Right lung (tissue), 5 donors: ENCODE measurements around the gene PPFIA2. TPM values are rescaled to one million over a fixed set of nuclear protein-coding genes. Genes with fewer than 3 reads are reported as not detected.
"Not testable (repeated sequence)": the region's sequence is repeated elsewhere in the genome, so short reads cannot be mapped to it uniquely, and the experiment has no call there.

ENCODE experiments used
- DNase-seq, 2 donors: peaks; one replicate each; pipeline ENCODE4 v3.0.0-alpha.2; 2013
- polyA plus RNA-seq, 5 donors: library from polyadenylated mRNA; unstranded; fragments of 120-200 nt; gene quantifications; one replicate each; pipeline versions ENCODE4 v1.2.1 to v1.2.3, GENCODE V29; 2013; ENCODE audit warnings: inconsistent platforms in 1 of 5, low replicate concordance in 1 of 5; ENCODE audit not compliant: insufficient read length in 5 of 5, insufficient read depth in 1 of 5

Gene PPFIA2
- polyA plus RNA-seq, 5 donors: 1.4 to 3.3 (median 2.0) TPM

DNA sequence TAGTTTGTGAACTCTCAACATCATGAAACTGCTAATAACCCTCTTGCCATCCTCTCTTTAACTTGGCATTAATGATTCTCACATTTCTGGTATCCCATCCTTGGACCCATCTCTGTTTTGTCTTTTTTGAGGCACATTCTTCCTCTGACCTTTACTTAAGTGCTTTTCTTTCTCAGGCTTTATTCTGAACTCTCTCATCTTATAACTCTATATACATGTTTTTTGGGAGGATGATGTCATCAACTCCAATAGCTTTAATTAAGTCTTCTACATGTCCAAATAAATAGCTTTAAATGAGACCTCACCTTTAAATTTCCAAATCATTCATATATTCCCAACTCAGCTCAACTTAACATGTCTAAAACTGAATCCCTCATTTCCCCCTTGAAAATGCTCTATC is 88.4 kb downstream of the PPFIA2 start:
- DNase-seq: no peak

DNA sequence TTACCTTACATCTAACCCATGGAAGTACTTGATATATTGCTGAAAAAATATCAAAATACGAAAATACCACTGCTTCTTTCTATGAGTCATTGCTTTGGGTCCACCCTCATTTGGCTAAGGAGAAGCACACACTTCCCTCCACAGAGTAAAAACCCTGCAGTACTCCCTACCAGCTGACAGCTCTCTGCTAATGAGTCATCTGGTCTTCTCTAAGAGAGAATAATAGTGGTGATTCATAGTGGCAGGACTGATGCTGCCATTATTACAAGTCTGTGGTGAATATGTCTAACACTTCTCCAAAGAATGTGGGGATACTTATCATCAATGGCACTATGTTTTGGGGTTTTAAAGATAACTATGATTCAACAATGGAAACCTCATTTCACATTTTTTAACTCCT is 90.7 kb downstream of the PPFIA2 start:
- no peak for DNase-seq

DNA sequence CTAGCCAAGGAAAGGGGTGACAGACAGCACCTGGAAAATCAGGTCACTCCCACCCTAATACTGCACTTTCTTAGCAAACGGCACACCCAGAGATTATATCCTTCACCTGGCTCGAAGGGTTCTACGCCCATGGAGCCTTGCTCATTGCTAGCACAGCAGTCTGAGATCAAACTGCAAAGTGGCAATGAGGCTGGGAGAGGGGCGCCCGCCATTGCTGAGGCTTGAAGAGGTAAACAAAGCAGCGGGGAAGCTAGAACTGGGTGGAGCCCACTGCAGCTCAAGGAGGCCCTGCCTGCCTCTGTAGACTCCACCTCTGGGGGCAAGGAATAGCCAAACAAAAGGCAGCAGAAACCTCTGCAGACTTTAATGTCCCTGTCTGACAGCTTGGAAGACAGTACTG is 99.8 kb downstream of the PPFIA2 start:
- DNase-seq: not testable (repeated sequence)

DNA sequence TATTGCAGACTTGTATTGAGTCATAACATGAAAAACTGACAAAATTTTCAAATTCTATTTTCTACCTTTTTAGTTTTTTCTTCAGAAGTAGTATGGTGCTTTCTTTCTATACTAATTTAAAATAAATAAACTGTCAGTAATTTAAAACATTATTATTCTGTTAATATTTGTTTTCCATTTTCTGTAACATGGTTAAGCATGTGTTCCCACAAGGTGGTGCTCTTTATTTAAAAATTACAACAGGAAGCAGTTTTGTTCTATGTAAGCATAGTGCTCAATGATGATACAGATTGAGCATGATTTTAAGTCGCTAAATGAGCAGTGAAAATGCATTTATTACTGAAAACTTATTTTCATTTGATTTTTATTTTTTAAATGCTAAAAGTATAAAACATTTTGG is 114.6 kb downstream of the PPFIA2 start:
- peak; percentile 18 to 24 for DNase-seq

DNA sequence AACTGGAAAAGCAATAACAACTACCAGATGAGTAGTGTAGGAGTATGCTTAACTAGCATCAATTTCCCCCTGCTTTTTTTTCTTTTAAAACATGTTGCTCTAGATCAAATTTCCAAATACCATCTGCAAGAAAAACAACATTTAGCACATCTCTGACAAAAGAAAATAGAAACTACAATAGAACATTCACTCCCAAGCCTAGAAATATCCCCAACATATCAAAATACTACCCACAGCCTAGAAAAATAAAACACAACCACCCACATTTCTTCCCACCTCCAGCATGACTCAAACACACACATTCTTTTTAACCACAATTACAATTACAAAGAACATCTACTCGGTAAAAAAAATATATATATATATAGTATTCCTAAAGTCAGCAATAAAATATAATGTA is 120.0 kb downstream of the PPFIA2 start:
- DNase-seq: no peak

DNA sequence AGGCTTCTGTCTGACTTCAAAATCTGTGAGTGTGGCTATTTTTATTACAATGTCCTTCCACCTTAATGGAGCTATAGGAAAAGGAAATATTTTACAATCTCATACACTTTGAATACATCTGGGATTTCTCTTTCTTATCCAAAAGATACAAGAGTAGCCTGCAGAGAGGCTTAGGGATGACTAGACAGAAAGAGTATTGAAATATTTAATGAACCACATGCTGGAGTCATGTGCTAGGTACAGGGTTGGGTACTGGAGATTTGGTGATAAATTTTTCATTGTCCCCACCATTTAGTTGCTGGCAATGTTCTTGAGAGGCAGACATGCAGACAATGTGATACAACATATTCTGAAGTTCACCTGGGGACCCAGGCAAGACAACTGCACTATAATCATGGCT is 126.0 kb downstream of the PPFIA2 start:
- DNase-seq: no peak

DNA sequence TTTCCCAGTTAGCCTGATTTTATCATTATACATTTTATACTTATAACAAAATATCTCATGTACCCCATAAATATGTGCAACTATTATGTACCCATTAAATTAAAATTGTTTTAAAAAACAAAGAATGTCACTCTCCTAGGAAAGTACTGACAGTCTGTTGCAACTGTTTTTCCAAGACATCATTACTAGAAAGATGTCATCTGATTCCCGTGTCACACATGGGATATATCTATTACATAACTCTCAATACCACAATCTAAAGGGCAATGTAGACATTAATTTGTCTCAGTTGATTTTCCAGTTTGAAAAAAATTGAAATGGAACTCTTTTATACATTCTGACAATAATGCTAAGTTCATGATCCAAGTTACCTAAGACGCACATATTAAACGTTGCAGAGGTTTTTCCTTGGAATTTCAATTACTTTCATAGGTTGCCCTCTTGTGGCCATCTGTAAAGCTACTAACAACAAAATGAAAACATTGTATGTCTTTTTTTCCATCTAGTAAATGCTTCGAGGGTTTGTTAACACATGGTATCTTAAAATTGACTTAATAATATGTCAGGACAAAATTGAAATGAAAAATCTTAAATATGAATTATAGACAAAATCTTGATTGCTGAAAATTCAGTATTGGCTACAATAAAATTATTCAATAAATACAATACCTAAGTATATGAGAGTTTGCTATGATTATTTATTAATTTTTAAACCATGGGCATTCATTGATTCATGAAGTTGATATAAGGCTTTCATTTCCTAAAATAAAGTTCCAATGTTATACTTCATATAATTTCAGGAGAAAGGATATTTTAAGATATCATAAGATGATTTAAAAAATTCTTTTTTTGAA is 131.6 kb downstream of the PPFIA2 start:
- DNase-seq: peak; percentile 17 to 48

DNA sequence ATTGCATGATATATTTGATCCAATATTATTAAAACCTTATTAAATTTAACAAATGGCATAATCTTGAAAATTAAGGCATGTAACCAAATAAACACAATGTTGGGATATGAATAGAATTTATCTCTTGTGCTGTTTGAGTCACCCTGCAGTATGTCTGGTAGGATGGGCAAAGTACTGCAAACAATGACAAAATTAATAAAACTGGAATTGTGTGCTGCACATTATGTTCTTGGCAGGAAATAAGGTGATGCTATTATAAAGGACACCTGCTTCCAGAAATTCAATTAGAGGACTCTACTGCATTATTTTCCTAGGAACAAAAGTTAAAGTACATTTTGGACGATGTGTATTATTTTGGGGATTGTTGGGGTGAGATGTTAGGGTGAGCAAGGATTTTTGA is 132.7 kb downstream of the PPFIA2 start:
- DNase-seq: no peak

DNA sequence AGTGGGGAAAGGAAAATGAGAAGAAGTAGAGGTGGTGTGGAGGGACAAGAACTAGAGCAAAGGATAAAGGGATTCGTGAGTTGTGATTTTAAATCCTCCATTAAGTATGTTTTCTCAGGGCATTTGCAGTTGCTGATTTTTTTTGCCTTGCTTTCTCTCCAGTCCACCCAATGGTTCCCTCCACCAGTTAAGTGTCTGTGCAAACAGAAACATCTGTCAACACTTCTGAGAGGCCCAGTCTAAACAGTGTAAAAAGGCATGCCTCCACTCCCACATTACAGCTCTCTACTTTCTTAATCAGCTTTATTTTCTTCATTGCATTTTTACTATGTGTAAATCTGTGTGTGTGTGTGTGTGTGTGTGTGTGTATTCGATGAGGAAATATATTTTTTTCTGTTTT is 141.2 kb downstream of the PPFIA2 start:
- peak in 1 of 2 donors; percentile 1 for DNase-seq

DNA sequence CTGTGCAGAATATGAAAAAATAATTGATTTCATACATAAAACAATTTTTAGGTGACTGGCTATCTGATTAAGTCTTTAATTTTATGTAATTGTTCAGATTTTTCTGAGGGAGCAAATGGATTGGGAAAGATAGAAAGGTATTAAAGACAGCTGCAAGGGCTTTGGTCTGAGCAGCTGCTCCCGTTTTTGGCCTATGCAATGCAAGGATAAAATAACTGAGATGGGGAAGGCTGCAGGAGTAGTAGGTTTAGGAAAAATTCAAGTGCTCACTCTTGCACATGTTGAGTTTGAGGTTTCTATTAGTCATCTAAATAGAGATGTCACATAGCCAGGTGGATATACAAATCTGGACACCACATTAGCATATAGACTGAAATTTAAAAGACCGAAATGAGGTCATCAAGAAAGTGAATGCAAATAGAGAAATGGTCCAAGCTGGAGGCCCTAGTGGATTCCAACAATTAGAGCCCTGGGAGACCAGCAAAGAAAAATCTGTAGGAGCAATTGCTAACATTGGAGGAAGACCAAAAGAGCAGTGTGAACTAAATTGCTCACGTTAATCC is 144.0 kb downstream of the PPFIA2 start:
- no peak for DNase-seq

DNA sequence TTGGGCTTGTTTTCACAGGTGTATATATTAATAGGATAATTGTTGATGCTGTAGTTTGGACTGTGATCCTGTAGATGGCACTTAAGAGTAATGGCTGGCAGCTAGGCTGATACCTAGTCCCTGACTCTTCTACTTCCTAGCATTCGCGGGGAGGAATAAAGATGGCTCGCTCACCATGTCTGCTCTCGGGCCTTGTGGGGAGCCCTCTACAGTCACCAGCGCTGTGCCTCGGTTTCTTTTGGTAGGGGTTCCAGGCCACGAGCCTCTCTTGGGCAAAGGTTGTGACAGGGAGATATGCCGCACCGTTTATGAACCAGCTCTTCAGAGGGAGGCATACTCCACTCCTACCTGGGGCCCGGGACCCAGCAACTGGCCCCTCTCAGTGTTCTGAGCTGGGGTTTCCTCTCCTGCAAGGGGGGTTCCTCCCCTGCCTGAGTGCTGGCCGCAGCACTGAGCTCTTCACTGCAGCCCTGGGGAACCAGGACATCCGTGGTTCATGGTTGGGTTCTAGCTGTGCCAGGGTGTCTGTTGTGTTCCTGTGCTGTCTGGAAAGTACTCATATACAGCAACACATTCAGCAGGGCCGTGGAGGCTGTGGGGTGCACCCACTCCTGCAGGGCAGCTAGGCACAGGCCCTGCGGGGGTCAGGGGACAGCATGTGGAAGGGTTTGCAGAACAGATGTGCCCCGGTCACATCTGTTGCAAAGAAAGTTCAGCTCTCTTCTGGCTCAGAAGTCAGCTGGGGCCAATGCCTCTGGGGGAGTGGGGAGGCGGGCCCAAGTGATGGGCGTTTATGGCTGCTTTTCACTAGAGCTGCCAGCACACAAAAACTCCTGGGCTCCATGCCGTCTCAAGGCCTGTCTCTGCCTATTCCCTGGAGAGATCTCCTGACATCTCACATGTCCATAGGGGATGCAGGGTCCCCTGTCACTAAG is 147.9 kb downstream of the PPFIA2 start:
- DNase-seq: no peak

DNA sequence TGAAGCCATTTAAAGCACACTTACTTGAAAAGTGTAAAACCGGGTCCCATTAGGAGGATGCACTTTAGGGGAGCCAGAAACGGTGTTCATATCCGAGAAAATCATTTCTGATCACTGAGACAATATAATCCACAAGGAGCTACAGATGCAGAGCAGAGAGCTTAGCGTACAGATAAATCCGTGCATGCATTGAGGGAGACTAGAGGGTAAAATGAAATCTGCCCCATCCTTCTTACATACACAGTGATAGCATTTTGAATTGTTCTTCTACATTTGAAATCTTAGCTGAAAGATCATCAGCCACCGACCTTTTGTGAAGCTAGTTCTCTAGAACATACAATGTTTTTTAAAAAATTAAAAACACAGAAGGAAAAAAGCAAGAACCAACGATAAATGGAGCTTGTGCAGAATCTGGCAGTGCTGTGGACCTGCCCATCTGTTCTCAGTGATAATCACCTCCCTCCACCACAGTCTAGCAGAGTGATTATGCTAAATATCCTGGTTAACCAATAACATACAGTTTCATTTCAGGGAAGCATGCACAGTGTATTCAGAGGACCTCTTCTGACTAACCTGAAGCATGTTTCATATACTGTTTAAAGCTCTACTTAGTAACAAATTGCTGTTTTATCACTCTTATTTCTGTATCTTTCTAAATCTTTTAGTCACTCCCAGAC is 161.1 kb downstream of the PPFIA2 start:
- no peak for DNase-seq

DNA sequence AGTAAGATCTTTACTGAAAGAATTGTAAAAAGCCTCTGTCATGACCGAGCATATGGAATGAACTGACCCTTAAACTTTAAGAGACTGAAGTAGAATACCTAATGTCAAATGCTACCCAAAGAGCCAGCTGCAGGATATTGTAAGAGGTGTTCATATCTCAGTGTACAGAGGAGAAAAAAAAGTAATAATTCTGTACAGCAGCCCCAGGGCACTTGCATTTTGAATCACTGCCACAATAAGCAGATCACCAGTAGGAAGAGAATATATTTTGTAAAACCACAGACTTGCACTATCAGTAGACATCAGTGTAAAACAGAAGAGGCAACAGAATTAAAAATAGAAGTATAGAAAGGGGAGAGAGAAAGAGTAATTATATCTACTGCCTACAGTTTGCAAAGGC is 162.6 kb downstream of the PPFIA2 start:
- no peak for DNase-seq

DNA sequence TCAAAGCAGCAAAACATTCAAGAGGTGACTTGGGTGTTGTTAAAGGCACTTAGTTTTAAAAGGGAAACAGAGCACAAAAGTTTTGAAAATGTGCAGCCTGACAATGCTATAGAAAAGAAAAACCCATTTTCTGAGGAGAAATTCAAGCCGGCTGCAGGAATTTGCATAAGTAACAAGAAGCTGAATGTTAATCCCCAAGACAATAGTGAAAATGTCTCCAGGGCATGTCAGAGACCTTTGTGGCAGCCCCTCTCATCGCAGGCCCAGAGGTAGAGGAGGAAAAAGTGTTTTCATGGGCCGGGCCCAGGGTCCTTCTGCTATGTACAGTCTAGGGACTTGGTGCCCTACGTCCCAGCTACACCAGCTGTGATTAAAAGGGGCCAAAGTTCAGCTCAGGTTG is 167.9 kb downstream of the PPFIA2 start:
- no peak for DNase-seq

DNA sequence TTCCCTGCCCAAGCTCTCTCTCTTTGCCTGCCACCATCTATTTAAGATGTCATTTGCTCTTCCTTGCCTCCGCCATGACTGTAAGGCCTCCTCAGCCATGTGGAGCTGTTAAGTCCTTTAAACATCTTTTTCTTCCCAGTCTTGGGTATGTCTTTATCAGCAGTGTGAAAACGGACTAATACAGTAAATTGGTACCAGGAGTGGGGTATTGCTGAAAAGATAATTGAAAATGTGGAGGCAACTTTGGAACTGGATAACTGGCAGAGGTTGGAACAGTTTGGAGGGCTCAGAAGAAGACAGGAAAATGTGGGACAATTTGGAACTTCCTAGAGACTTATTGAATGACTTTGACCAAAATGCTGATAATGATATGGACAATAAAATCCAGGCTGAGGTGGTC is 168.4 kb downstream of the PPFIA2 start:
- not testable (repeated sequence) for DNase-seq

DNA sequence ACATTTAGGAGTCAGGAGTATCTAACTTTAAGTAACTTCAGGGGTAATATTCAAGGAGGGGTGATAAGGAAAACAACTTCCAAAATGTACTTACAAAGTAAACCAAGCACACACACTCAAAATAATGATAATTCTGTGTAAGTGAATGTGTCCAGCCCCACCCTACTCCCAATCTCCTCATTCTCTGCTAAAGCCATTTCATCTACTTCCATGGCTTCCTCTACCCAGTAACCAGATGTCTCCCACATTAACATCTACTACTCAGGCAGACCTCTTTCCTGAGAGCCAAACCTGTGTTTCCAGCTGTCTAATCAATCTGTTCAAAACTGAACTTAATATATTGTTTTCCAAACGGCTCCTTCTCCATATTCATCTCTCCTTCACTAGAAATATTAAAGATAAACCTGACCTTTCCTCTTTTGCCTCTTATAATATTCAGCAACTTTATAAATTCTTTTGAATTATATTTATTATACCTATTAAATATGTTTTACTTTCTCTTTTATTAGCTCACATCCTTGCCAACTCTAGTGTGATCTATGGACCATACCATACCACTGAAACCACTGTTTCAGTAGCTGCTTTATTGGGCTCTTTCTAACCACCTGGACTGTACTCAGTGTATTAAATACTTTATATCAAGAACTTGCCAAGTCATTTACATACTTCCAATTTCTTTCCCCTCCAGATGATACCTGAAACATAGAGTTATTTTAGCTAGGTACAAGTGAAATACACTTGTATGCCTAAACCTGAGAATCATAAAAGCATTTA is 170.7 kb downstream of the PPFIA2 start:
- DNase-seq: no peak

DNA sequence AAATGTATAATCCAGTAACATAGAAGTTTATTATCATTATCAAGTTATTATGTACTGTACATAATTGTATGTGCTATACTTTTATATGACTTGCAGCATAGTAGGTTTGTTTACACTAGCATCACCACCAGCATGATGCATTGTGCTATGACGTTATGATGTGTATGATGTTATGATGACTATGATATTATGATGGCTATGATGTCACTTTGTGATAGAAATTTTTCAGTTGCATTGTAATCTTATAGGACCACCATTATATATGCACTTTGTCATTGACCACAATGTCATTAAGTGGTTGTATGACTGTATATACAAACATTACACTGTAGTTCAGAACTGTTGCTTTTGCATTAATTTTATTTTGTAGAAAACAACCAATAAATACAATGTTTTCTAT is 173.4 kb downstream of the PPFIA2 start:
- DNase-seq: no peak

DNA sequence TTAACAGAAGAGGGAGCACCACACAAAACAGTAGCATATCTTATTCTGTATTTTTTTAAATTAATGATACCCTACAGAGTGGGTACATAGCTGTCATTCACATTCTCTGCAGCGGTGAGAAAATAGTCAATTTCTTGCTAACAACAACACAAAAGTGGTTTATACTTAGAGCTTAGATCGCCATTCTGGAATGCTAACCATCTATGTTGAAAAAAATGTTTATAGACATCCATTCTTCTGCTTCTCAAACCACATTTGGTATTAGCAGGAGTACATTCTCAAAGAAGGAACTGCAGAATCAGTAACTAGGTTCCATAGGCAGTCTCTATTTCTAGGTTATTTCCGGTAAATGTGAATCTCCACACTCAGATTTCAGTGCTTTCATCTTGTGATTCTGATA is 185.9 kb downstream of the PPFIA2 start:
- DNase-seq: no peak

DNA sequence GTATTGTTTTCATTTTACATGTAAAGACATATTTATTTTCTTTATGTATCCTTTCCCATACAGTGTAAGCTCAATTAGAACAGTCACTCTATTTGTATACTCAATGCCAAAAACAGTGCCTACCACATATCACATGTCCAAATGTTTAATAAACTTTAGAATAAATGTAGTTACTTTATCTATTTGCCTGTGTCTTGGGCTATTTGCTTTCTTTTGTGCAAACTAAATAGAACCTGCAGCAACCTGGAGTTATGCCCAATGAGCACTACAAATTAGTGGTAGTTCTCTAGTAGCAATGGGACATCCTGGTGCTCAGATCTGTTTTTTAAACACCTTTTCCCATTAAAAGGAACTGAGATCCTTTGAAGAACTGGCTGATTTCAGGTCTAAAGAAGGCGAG is 186.7 kb downstream of the PPFIA2 start:
- DNase-seq: no peak

DNA sequence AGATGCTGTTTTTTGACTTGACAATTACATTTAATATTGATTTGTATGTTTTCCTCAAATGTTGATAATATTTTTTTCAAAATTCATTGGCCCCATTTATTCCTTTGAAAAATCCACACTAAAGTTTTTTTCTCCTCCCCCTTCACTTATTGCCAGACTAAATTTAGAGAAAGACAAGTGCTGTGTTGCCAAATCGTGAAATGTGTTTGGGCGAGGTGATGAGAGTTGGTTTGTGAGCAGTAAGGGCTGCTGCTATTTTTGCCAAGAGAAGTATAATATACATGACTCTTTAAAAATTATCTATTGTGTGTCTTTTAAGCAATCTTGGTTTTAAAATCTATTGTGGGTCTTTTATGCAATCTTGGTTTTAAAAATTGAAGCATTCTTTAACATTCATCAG is 188.9 kb downstream of the PPFIA2 start:
- no peak for DNase-seq

DNA sequence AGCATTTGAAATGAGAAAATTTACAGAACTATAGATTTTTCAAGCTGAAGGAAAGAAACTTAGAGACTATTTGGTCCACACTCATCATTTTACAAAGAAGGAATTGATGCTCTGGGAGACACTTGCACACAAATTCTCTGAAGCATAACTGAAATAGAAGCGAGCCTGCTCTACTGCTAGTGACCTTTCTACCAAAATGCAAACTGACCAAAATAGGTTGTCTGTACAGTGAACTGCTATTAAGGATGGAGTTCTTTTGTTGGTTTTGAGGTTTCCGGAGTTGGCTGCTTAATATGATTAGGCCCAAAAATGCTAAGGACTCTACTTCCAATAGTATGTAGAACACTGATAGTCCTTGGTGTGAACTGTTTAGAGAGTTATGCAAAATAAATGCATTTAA is 194.9 kb downstream of the PPFIA2 start:
- DNase-seq: no peak
